H1 (cell line): ENCODE results near the gene RTN4RL1. TPM values are rescaled to one million over a fixed set of nuclear protein-coding genes. Genes with fewer than 3 reads are reported as not detected.

Source experiments
- KDM1A ChIP-seq: fragments of 200-600, 300-600 bp; sonication (generic); IDR thresholded peaks from 2 replicates; pipeline ENCODE4 v1.7.1; 2016; ENCODE audit warnings: mild to moderate bottlenecking, low read length, borderline replicate concordance
- SAP30 ChIP-seq: fragments of 300-600 bp; sonication (generic); IDR thresholded peaks from 2 replicates; pipeline ENCODE4 v1.7.1; 2012; ENCODE audit warnings: low read length, moderate library complexity, mild to moderate bottlenecking, inconsistent platforms; ENCODE audit not compliant: insufficient read depth, insufficient replicate concordance
- polyA plus RNA-seq, 7 experiments: library from polyadenylated mRNA; depleted of rRNA in 3 of 7; stranded (reverse) in 5 of 7; unstranded in 2 of 7; fragments of >200 nt in 5 of 7; fragments of 200-250 nt in 2 of 7; gene quantifications; 1 replicate in 5 of 7; 2 replicates in 1 of 7; 4 replicates in 1 of 7; pipeline versions ENCODE4 v1.2.1 to v1.2.3, GENCODE V29; 2011 to 2013; ENCODE audit warnings: missing spikeins in 2 of 7, mixed read lengths in 2 of 7
- total RNA-seq: library from RNA; stranded (reverse); fragmentation: NEBNext Ultra II Directional; extraction: Animal tissue kit (Norgen Biotek cat#: 25700); gene quantifications from 2 replicates; pipeline ENCODE4 v1.2.1, GENCODE V29; 2021

RTN4RL1 gene
- total and polyA plus RNA-seq, 2 of the 8 experiments (the other 6 are each of a cell fraction or from before 2014, with no cell fraction given), result 0.09 TPM; not detected in 1

DNA sequence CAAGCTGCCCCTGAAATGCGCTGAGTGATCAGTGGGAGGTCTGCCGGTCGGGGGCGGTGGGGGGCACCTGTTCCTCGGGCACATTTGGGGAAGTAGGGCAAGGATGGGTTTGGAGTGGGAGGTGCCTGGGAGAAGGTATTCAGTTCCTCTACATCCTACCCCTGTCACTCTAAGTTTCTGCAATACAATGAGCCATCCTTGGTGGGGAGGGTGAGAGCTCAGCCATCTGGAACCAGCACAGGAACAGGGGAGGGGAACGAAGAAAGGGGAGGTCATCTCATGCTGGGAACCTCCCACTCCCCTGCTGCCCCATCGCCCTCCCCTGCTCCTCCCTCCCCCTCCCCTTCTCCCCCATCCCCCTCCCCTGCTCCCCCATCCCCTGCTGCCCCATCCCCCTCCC is 9.0 kb upstream of the RTN4RL1 start (continued):
- TF ChIP-seq SAP30, result no peak
- TF ChIP-seq KDM1A, result no peak
